Tibial nerve (tissue), 4 donors: Measurements from ENCODE around the gene CSNK2B. TPM values are rescaled to one million over a fixed set of nuclear protein-coding genes. Genes with fewer than 3 reads are reported as not detected.

Source experiments
- DNase-seq, 2 donors: peaks; one replicate each; pipeline ENCODE4 v3.0.0-alpha.2; 2019; ENCODE audit warnings: low spot score in 2 of 2
- H3K27ac ChIP-seq, 4 donors: fragments of 200-600 bp; sonication (generic) in 3 of 4; one replicate each; pipeline ENCODE4 v1.5.1; 2017 to 2019; ENCODE audit warnings: mild to moderate bottlenecking in 1 of 4
- H3K27me3 ChIP-seq, 2 donors: fragments of 200-600 bp; sonication (generic) in 1 of 2; one replicate each; pipeline versions ENCODE4 v1.5.1 to v1.6.0; 2017 to 2019
- H3K36me3 ChIP-seq, 3 donors: fragments of 200-600 bp; sonication (generic); one replicate each; pipeline ENCODE4 v1.5.1; 2018 to 2019
- H3K4me1 ChIP-seq, 4 donors: fragments of 200-600 bp; sonication (generic) in 3 of 4; one replicate each; pipeline ENCODE4 v1.5.1; 2017 to 2019
- H3K4me3 ChIP-seq, 4 donors: fragments of 200-600 bp; sonication (generic) in 3 of 4; one replicate each; pipeline ENCODE4 v1.5.1; 2017 to 2019; ENCODE audit warnings: mild to moderate bottlenecking in 1 of 4, moderate library complexity in 1 of 4
- H3K9me3 ChIP-seq, 4 donors: fragments of 200-600 bp; sonication (generic) in 3 of 4; one replicate each; pipeline ENCODE4 v1.5.1; 2017 to 2019
- CTCF ChIP-seq, 5 experiments: fragments of 200-600 bp in 3 of 5; fragments of 450-650 bp in 2 of 5; sonication (generic) in 3 of 5; IDR thresholded peaks; one replicate each; pipeline ENCODE4 v1.5.1; 2016 to 2019; ENCODE audit warnings: antibody characterized with exemption in 5 of 5, mild to moderate bottlenecking in 3 of 5, moderate library complexity in 2 of 5
- EP300 ChIP-seq, 2 donors: sonication (generic); formaldehyde crosslinking; IDR thresholded peaks; one replicate each; pipeline ENCODE4 v1.6.1; 2017; ENCODE audit warnings: antibody characterized with exemption in 2 of 2, mild to moderate bottlenecking in 1 of 2
- POLR2A ChIP-seq, 2 donors: fragments of 450-650 bp; IDR thresholded peaks; one replicate each; pipeline ENCODE4 v1.6.1; 2017; ENCODE audit warnings: antibody characterized with exemption in 2 of 2, mild to moderate bottlenecking in 2 of 2, moderate library complexity in 2 of 2
- WGBS, 2 donors: methylation state at CpG; one replicate each; pipeline ENCODE4 v1.1.5; 2018; 5-methylcytosine and 5-hydroxymethylcytosine counted together
- total RNA-seq, 4 donors: library from RNA; depleted of rRNA; stranded (reverse); fragments of >200 nt; gene quantifications; one replicate each; pipeline ENCODE4 v1.1.0, GENCODE V29; 2016

CSNK2B gene
- total RNA-seq, 4 donors from 2014 or later: 183 to 207 (median 188) TPM

GRCh38 chr6:31683591-31683990, 17.7 kb downstream of the CSNK2B start:
- Histone ChIP-seq H3K27me3 (no peaks in the 10 kb centered on the region), H3K9me3 (no peaks in the 10 kb centered on the region), H3K4me1 (peaks cover 0 to 35% (median 4%) of the 10 kb centered on the region in 4 donors), H3K36me3 (peaks cover 0 to 33% (median 4%) of the 10 kb centered on the region in 3 donors), H3K4me3 (peak overlapping the region in 2 of 4 donors; percentile 26 to 46), H3K27ac (peak overlapping the region in 3 of 4 donors; percentile 30 to 77 (median 72))
- TF ChIP-seq POLR2A (IDR thresholded peaks at IDR 0.05) (no peak), CTCF (IDR thresholded peaks at IDR 0.05) (no peak), EP300 (IDR thresholded peaks at IDR 0.05) (no peak)
- 61 to 71% methylated on average over 13 of the region's 13 CpGs for WGBS, 2 donors
- no peak for DNase-seq

DNA sequence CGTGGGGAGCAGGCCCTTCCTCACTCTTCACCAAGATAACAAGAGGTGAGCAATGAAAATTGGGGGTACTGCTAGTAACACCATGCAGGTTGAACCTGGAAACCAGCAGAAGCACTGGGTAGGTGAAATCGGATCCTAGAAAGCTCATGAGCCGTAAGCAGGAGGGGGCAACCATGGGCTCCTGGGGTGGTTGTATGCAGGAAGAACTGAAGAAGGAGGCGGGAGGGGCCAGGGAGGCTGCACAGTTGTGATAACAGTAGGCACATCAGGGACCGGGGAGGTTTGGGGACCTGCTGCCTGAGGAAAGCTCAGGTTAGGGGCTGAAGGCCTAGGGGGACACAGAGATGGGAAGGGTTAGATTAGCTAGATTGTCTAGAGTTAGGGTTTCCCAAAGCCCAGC, 20.6 kb downstream of the CSNK2B start:
- no peak for DNase-seq
- 70 to 89% methylated on average over 5 of the region's 5 CpGs for WGBS, 2 donors
- H3K36me3 ChIP-seq: peaks cover 1 to 61% (median 4%) of the 10 kb centered on the region in 3 donors
- H3K27ac ChIP-seq: no peak overlapping the region
- H3K9me3 ChIP-seq: no peaks in the 10 kb centered on the region
- H3K4me3 ChIP-seq: no peak overlapping the region
- H3K4me1 ChIP-seq: peaks cover 0 to 21% (median 3%) of the 10 kb centered on the region in 4 donors
- no peaks in the 10 kb centered on the region for H3K27me3 ChIP-seq
- no peak for TF ChIP-seq POLR2A (IDR thresholded peaks at IDR 0.05)
- TF ChIP-seq EP300 (IDR thresholded peaks at IDR 0.05): no peak
- no peak for TF ChIP-seq CTCF (IDR thresholded peaks at IDR 0.05)

DNA sequence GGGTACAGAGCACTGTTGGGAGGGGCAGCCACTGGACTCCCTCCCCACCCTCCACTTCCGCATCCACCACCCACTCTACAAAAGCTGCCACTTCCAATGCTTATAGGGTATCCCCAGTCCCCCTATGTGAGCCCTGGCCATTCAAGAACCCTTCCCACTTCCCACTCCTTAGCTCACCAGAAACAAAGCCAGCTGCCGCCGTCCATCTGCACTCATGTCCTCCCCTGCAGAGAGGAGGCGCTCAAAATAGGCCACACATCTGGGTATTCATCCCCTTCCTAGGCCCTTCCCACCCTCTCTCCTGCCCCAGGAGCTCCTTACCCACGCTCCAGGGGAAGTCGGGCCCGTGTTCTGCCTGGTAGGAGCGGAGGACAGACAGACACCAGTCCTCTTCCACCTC, 21.4 kb downstream of the CSNK2B start:
- H3K4me1 ChIP-seq: peaks cover 0 to 15% (median 3%) of the 10 kb centered on the region in 4 donors
- no peaks in the 10 kb centered on the region for H3K27me3 ChIP-seq
- WGBS, 2 donors: 77 to 81% methylated on average over 8 of the region's 8 CpGs
- no peak for DNase-seq
- H3K4me3 ChIP-seq: no peak overlapping the region
- H3K9me3 ChIP-seq: no peaks in the 10 kb centered on the region
- TF ChIP-seq POLR2A (IDR thresholded peaks at IDR 0.05): no peak
- no peak for TF ChIP-seq CTCF (IDR thresholded peaks at IDR 0.05)
- no peak for TF ChIP-seq EP300 (IDR thresholded peaks at IDR 0.05)
- no peak overlapping the region for H3K27ac ChIP-seq
- H3K36me3 ChIP-seq: peaks cover 4 to 70% (median 5%) of the 10 kb centered on the region in 3 donors

- Histone ChIP-seq H3K27me3 (no peaks in the 10 kb centered on the region), H3K36me3 (peaks cover 4 to 77% (median 5%) of the 10 kb centered on the region in 3 donors), H3K4me3 (no peak overlapping the region), H3K27ac (no peak overlapping the region), H3K4me1 (peaks cover 0 to 7% (median 3%) of the 10 kb centered on the region in 4 donors), H3K9me3 (no peaks in the 10 kb centered on the region)
- no peak for TF ChIP-seq POLR2A (IDR thresholded peaks at IDR 0.05)
- TF ChIP-seq CTCF (IDR thresholded peaks at IDR 0.05): no peak
- TF ChIP-seq EP300 (IDR thresholded peaks at IDR 0.05): no peak
- 74 to 76% methylated on average over 13 to 14 of the region's 14 CpGs for WGBS, 2 donors
- DNase-seq: no peak
These were observed 22.2 kb downstream of the CSNK2B start for GRCh38 chr6:31687860-31688693.
